ENCODE data around the gene NDST4. TPM values are rescaled to one million over a fixed set of nuclear protein-coding genes. Genes with fewer than 3 reads are reported as not detected.

NDST4 gene
- total and polyA plus RNA-seq, 7 donors: not detected

DNA sequence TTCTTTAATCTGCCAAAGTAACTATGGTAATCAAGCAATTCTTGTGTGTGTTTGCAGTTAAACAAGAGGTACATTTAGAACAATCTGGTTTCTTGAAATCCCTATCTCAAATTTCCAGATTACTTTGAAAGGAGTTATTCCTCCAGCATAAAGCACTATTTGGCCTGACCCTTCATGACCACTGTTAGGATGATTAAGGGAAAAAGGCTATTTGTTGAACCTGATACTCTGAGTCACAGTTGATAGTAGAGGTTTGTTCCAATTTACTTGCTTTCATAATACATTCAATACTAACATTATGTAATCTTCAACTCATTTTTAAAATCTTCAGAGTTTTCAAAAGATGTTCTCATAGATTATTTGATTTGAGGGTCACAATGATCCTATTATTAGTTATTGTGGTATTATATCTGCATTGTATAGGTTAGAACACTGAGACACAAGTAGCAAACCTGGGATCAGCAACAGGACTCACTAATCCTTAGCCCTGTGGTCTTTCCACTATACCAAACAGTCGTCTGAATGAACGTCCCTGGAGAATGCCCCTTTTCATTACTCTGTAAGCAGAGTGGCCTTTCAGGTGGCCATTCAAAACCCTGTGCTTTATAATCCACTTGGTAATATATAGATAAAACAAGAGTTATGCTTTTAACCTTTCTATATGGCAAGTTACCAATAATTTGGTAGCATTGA is 8.1 kb upstream of the NDST4 start:
- Histone ChIP-seq H3K27ac (no peak overlapping the region), H3K4me3 (no peak overlapping the region), H3K27me3 (ENCODE audit: insufficient read depth in 3 of 3, low read length in 2 of 3) (no peaks in the 10 kb centered on the region), H3K36me3 (ENCODE audit: insufficient read depth in 1 of 2, low read depth in 1 of 2) (no peaks in the 10 kb centered on the region), H3K4me1 (no peaks in the 10 kb centered on the region), H3K9me3 (no peaks in the 10 kb centered on the region)
- 31 to 36% (median 35%) methylated on average over 2 of the region's 2 CpGs for WGBS, 3 donors
- intact Hi-C loops (cut with DNase I): no loop called here
- no peak for DNase-seq
- no peak for TF ChIP-seq CTCF (IDR thresholded peaks at IDR 0.05)
- no peak for ATAC-seq

DNA sequence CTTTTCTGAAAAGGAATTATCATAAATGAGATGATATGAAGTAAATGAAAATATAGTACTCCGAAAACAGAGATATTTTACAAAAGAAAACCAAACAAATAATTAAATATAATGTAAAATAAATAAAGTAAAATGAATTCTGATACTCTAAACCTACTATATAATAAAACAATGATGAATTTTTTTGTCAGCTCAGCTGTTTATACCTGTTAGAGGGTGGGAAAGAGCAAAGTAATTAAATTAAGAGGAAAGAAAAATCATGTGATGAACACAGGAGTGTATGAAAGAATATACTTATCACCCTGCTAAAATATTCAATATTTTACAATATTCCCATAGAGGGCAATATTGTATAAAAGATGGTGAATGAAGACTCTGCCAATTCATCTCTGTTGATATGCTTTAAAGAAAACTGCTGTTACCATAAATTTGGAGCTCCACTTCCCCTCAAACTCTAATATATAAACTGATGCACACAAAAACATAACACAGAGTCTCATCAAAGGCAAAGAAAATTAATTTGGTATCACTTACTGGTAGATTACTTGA is 6.5 kb upstream of the NDST4 start:
- ATAC-seq: no peak
- Histone ChIP-seq H3K4me3 (no peak overlapping the region), H3K36me3 (ENCODE audit: insufficient read depth in 1 of 2, low read depth in 1 of 2) (no peaks in the 10 kb centered on the region), H3K4me1 (no peaks in the 10 kb centered on the region), H3K9me3 (no peaks in the 10 kb centered on the region), H3K27ac (no peak overlapping the region), H3K27me3 (ENCODE audit: insufficient read depth in 3 of 3, low read length in 2 of 3) (no peaks in the 10 kb centered on the region)
- DNase-seq: no peak
- WGBS, 3 donors: 83 to 97% (median 88%) methylated on average over 1 of the region's 1 CpG
- TF ChIP-seq CTCF (IDR thresholded peaks at IDR 0.05): no peak
- intact Hi-C loops (cut with DNase I): no loop called here

- Histone ChIP-seq H3K9me3 (no peaks in the 10 kb centered on the region), H3K27me3 (ENCODE audit: insufficient read depth in 3 of 3, low read length in 2 of 3) (no peaks in the 10 kb centered on the region), H3K4me1 (no peaks in the 10 kb centered on the region), H3K4me3 (no peak overlapping the region), H3K36me3 (ENCODE audit: insufficient read depth in 1 of 2, low read depth in 1 of 2) (no peaks in the 10 kb centered on the region), H3K27ac (no peak overlapping the region)
- DNase-seq: no peak
- ATAC-seq: no peak
- intact Hi-C loops (cut with DNase I): no loop called here
- no peak for TF ChIP-seq CTCF (IDR thresholded peaks at IDR 0.05)
- WGBS, 3 donors: 36 to 52% (median 40%) methylated on average over 3 of the region's 3 CpGs
These were observed 4.2 kb upstream of the NDST4 start for GRCh38 chr4:115117651-115118050.

DNA sequence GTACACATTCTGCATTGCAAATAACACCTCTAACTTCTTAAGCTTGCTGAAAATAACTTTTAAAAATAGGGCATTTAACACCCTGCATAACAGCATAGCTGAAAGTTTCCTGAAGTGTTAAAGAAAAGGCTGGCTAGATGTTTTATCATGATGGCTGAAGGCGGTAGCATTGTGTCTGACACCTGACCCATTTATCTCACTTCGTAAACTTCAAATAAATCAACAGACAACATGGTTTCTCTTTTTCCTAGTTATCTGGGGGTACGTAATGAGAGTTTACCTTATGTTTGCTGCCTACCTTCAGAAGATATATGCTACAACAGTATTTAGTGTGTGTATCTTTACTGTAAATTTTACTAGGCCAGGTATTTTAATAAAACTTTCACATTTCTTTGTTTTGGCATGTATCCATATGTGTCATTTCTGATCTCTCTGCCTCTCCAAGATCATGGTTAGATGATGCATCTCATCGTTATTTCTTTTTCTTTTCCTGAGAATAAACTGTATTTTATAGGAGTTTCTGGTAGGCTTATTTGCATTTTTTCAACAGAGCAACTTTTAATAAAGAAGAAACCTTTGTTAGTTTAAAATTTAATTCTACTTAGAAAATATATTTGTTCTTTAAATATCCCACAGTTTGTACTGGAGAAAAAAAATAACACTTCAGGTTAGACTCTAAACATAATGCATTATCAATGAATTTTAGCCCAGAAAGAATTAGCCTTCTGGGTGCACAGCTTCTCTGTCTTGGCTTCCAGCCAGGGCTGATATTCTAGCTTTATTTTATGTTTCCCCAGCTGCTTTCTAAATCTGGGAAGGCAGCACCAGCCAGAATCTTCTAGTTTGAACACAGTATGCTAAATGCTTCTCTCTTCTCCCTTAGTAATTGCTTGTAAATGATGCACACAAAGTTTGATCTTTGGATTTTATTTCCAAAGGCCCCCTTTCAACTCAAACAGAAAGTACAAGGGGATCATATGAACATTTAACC is 2.9 kb downstream of the NDST4 start:
- no peaks in the 10 kb centered on the region for H3K9me3 ChIP-seq
- no peak for DNase-seq
- TF ChIP-seq CTCF (IDR thresholded peaks at IDR 0.05): no peak
- no peaks in the 10 kb centered on the region for H3K36me3 ChIP-seq (ENCODE audit: insufficient read depth in 1 of 2, low read depth in 1 of 2)
- H3K27me3 ChIP-seq (ENCODE audit: insufficient read depth in 3 of 3, low read length in 2 of 3): no peaks in the 10 kb centered on the region
- no peak overlapping the region for H3K27ac ChIP-seq
- intact Hi-C loops (cut with DNase I): no loop called here
- WGBS, 3 donors: 44 to 67% (median 52%) methylated on average over 4 of the region's 4 CpGs
- H3K4me1 ChIP-seq: peaks cover 4% of the 10 kb centered on the region
- no peak for ATAC-seq
- H3K4me3 ChIP-seq: no peak overlapping the region
